GM13976 (cell line): ENCODE measurements around the gene CKB.

ENCODE experiments used
- DNase-seq: peaks from one replicate; pipeline ENCODE4 v3.0.0; 2012; ENCODE audit warnings: low spot score
- in situ Hi-C: fragments of 300-500 bp; cut with MboI; formaldehyde crosslinking; loops from one replicate; pipeline ENCODE4 v1.12.0; 2022; ENCODE audit warnings: low sequenced_read_pairs, mixed read lengths, inconsistent platforms; ENCODE audit not compliant: unreplicated experiment
- TF ChIP-seq, protein P1 (sequence below): IDR thresholded peaks from 2 replicates; pipeline ENCODE4 v1.5.1; 2012; ENCODE audit warnings: borderline replicate concordance, mild to moderate bottlenecking; ENCODE audit not compliant: insufficient read depth; ENCODE audit errors: extremely low read depth, missing control alignments, control extremely low read depth

Gene CKB

DNA sequence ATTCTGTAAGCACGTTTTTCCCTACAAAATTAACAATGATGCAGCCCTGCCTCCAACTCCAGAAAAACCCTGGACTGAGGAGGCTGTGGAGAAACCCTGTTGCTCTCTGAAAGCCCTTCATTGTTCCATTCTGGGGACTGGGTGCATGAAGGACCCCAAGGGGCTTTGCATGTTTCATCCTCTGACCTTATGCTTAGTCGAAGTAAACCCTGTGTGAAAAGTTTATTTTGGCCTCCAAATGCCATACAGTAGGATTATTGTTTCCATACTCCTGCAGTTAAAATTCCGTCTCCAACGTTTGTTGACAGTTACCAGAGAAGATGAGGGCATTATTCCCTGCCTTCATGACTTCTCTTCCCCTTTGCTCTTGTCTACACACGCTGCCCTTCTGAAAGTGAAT lies 46.0 kb downstream of the CKB start:
- in situ Hi-C loops: no loop called here
- TF ChIP-seq, protein P1, sequence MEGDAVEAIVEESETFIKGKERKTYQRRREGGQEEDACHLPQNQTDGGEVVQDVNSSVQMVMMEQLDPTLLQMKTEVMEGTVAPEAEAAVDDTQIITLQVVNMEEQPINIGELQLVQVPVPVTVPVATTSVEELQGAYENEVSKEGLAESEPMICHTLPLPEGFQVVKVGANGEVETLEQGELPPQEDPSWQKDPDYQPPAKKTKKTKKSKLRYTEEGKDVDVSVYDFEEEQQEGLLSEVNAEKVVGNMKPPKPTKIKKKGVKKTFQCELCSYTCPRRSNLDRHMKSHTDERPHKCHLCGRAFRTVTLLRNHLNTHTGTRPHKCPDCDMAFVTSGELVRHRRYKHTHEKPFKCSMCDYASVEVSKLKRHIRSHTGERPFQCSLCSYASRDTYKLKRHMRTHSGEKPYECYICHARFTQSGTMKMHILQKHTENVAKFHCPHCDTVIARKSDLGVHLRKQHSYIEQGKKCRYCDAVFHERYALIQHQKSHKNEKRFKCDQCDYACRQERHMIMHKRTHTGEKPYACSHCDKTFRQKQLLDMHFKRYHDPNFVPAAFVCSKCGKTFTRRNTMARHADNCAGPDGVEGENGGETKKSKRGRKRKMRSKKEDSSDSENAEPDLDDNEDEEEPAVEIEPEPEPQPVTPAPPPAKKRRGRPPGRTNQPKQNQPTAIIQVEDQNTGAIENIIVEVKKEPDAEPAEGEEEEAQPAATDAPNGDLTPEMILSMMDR: no peak
- DNase-seq: no peak

DNA sequence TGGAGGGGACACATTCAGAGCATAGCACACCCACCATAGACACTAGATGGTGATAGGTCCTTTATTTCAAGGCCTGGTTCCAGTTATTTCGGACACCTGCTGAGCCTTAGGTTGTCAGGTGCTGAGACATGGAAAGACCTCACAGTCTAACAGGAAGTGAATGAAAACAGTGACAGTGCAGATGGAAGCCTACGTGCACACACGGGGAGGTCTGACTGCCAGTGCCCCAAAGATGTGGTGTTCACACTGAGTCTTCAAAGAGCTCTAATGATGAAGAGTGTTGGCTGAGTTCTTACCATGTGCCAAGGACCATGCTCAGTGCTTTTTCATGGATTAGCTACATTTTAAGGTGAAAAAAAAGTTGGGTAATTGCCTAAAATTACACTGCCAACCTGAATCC lies 46.6 kb downstream of the CKB start:
- no peak for DNase-seq
- in situ Hi-C loops: no loop called here
- TF ChIP-seq, protein P1: no peak

DNA sequence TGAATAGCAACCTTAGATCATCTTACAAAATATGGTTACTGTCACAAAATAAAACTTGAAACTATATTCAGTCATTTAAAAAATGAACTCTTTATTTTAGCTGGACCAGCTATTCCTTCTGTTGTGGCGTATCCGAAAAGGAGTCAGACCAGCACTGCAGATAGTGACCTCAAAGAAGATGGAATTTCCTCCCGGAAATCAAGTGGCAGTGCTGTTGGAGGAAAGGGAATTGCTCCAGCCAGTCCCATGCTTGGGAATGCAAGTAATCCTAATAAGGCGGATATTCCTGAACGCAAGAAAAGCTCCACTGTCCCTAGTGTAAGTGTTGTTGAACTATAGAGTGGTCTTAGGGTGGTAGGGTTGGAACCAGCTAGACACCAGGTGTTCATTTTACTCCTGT lies 47.7 kb downstream of the CKB start:
- TF ChIP-seq, protein P1: no peak
- in situ Hi-C loops: no loop called here
- DNase-seq: no peak

DNA sequence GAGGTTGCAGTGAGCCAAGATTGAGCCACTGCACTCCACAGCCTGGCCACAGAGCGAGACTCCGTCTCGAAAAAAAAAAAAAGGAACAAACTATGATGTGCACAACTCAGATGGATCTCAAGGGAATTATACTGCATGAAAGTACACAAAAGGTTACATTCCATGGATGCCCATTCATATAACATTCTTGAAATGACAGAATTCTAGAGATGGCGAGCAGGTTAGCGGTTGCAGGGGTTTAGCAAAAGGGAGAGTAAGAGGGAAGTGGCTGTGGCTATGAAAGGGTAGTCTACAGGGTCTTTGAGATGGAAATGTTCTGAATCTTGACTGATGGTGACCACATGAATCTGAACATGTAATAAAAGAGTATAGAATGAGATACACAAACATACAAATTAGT lies 49.7 kb downstream of the CKB start:
- in situ Hi-C loops: no loop called here
- DNase-seq: no peak
- TF ChIP-seq, protein P1: no peak
